Astrocyte (in vitro differentiated cells and primary cell): ENCODE data around the gene MAPK8IP2.

Experiments
- CTCF ChIP-seq: IDR thresholded peaks from 2 replicates; pipeline ENCODE4 v1.5.1; 2011; ENCODE audit warnings: low read depth, mild to moderate bottlenecking, inconsistent platforms, low read length, moderate library complexity; ENCODE audit not compliant: insufficient read depth
- EZH2 ChIP-seq: IDR thresholded peaks from 2 replicates; pipeline ENCODE4 v1.6.1; 2012; ENCODE audit warnings: mild to moderate bottlenecking, low read length, inconsistent platforms; ENCODE audit not compliant: insufficient read depth

- TF ChIP-seq CTCF (no peak), EZH2 (no peak)
Measured at GRCh38 chr22:50621356-50621880, 20.8 kb downstream of the MAPK8IP2 start.
